IPS DF 4.7 (cell line): Measurements from ENCODE around the gene FNDC8.
"Not testable (repeated sequence)": the region's sequence is repeated elsewhere in the genome, so short reads cannot be mapped to it uniquely, and the experiment has no call there.

Source experiments
- DNase-seq: peaks from one replicate; pipeline ENCODE4 v3.0.0-alpha.2; 2013; ENCODE audit warnings: low spot score; ENCODE audit errors: extremely low read depth

The FNDC8 gene

GRCh38 chr17:35169835-35170363 is 48.5 kb downstream of the FNDC8 start:
- no peak for DNase-seq

- no peak for DNase-seq
Measured at GRCh38 chr17:35170968-35171771, 49.8 kb downstream of the FNDC8 start.

DNA sequence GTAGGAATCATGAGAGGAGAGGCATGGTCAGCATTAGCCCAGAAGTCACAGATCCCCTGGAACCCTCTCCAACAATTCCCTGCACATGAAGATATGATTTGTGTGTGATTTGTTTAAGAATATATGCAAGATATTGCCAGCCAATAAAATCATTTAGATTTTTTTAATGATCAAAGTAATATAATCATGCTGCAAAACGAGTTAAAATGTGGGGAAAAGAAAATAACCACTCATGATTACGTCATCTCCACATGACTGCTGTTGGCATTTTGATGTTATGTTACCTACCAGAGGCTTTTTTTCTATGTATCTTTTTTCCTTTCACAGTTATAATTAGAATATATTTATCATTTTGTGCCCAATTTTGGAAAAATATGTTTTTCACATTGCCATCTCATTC is 50.4 kb downstream of the FNDC8 start:
- no peak for DNase-seq

DNA sequence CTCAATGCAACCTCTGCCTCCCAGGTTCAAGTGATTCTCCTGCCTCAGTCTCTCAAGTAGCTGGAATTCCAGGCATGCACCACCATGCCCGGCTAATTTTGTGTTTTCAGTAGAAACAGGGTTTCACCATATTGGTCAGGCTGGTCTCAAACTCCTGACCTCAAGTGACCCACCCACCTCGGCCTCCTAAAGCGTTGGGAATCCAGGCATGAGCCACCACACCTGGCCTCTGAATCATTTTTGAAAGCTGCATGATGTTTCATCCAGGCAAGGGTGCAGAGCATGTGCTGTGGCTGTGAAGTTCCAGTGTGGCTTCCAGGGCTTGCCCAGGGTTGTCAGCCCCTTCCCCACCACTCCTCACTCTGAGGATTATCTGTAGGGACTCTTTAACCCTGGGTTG is 50.9 kb downstream of the FNDC8 start:
- not testable (repeated sequence) for DNase-seq

- DNase-seq, result no peak
Measured at GRCh38 chr17:35174835-35175334, 53.5 kb downstream of the FNDC8 start.

DNA sequence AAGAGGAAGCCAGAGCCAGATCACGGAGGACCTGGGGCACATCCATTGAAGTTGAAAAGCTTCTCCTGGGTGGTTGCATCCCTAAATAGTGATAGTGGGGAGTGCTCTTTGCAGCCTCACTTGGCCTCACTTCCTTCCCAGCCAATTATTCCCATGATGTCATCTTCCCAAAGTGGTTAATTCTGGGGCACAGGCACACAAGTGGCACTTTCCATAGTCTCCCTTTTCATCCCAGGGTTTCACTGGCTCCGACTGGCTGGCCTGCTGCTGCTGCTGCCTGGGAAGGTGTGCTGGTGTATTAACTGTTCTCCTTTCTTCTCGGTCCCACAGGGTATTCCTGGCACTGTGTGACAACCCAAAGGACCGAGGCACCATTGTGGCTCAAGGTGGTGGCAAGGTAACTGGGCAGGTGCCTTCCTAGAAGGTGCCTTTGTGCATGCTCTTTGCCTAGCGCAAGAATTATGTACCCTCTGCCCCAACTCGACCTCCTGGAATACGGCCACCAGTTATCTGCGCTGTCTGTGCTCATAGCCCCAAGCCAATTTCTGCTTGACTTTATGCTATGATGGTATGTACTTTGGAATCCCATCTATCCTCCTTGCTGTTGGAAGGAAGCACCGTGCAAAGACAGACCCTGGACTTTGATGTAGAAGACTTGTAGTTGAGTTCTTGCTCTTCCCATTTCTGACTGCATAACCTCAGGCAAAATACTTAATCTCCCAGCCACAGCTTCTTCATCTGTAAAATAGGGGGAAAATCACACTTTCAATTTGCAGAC is 54.4 kb downstream of the FNDC8 start:
- no peak for DNase-seq

DNA sequence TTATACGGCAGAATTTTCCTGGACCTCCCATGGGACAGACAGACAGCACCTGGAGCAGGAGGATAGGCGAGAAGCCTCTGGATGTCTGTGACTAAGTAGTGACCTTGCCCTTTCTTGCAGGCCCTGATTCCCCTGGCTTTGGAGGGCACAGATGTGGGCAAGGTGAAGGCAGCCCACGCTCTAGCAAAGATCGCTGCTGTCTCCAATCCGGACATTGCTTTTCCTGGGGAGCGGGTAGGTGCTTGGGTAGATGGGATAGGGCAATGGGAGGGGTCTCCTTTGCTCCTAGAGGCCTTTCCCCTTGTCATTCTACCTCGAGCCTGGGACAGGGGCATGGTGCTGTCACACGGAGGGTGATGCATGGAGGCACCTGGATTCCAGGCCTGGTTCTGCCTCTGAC is 55.5 kb downstream of the FNDC8 start:
- DNase-seq, result no peak

- DNase-seq, result not testable (repeated sequence)
Measured at GRCh38 chr17:35179379-35179778, 58.0 kb downstream of the FNDC8 start.
